Sigmoid colon (tissue), 7 donors: ENCODE data around the gene SBF2. TPM values are rescaled to one million over a fixed set of nuclear protein-coding genes. Genes with fewer than 3 reads are reported as not detected.

ENCODE experiments used
- DNase-seq: peaks from one replicate; pipeline ENCODE4 v3.0.0-alpha.2; 2019
- H3K27ac ChIP-seq, 4 donors: fragments of 200-600 bp; sonication (generic); one replicate each; pipeline ENCODE4 v1.5.1; 2016 to 2019; ENCODE audit warnings: mild to moderate bottlenecking in 1 of 4
- H3K27me3 ChIP-seq, 3 donors: fragments of 200-600 bp; sonication (generic); one replicate each; pipeline ENCODE4 v1.5.1; 2019; ENCODE audit warnings: mild to moderate bottlenecking in 1 of 3
- H3K36me3 ChIP-seq, 4 donors: fragments of 200-600 bp; sonication (generic); one replicate each; pipeline ENCODE4 v1.5.1; 2016 to 2019
- H3K4me1 ChIP-seq, 4 donors: fragments of 200-600 bp; sonication (generic); one replicate each; pipeline ENCODE4 v1.5.1; 2017 to 2019
- H3K4me3 ChIP-seq, 4 donors: fragments of 200-600 bp; sonication (generic); one replicate each; pipeline ENCODE4 v1.5.1; 2017 to 2019; ENCODE audit warnings: mild to moderate bottlenecking in 2 of 4, moderate library complexity in 1 of 4
- H3K9me3 ChIP-seq, 4 donors: fragments of 200-600 bp in 3 of 4; sonication (generic) in 3 of 4; one replicate each; pipeline versions ENCODE4 v1.5.1 to v1.6.1; 2013 to 2019
- CTCF ChIP-seq, 4 experiments: fragments of 450-650 bp in 3 of 4; fragments of 200-600 bp in 1 of 4; IDR thresholded peaks; one replicate each; pipeline ENCODE4 v1.5.1; 2016 to 2019; ENCODE audit warnings: antibody characterized with exemption in 4 of 4, mild to moderate bottlenecking in 3 of 4, moderate library complexity in 2 of 4
- EP300 ChIP-seq, 4 donors: sonication (generic); formaldehyde crosslinking; IDR thresholded peaks; one replicate each; pipeline ENCODE4 v1.6.1; 2017; ENCODE audit warnings: antibody characterized with exemption in 4 of 4
- POLR2A ChIP-seq, 2 donors: fragments of 450-650 bp; IDR thresholded peaks; one replicate each; pipeline ENCODE4 v1.6.1; 2016; ENCODE audit warnings: antibody characterized with exemption in 2 of 2, mild to moderate bottlenecking in 2 of 2, moderate library complexity in 2 of 2
- POLR2AphosphoS5 ChIP-seq, 4 donors: sonication (generic); formaldehyde crosslinking; IDR thresholded peaks; one replicate each; pipeline ENCODE4 v1.6.1; 2017; ENCODE audit warnings: antibody characterized with exemption in 4 of 4
- WGBS, 2 donors: extraction: QIAGEN DNeasy Blood & Tissue Kit; methylation state at CpG; one replicate each; pipeline ENCODE4 v1.1.7; 2013; 5-methylcytosine and 5-hydroxymethylcytosine counted together
- intact Hi-C: fragments of 100-400 bp; cut with DNase I; formaldehyde crosslinking; loops from one replicate; pipeline ENCODE4 v1.15.1; 2023
- polyA plus RNA-seq, 3 donors: library from polyadenylated mRNA; stranded (reverse); fragments of 200-250 nt; gene quantifications; one replicate each; pipeline ENCODE4 v1.2.3, GENCODE V29; 2013
- total RNA-seq, 4 donors: library from RNA; depleted of rRNA; stranded (reverse); fragments of >200 nt; gene quantifications; one replicate each; pipeline ENCODE4 v1.1.0, GENCODE V29; 2016
- donor health status: healthy with polysubstance abuse.
- donor health status: Bipolar disorder and iron deficiency.
- donor health status: healthy.

SBF2 gene
- total and polyA plus RNA-seq, 7 donors = 9.5 to 67.5 (median 47.1) TPM

- Histone ChIP-seq H3K27me3 (no peaks in the 10 kb centered on the region), H3K4me3 (no peak overlapping the region), H3K9me3 (no peaks in the 10 kb centered on the region), H3K4me1 (no peaks in the 10 kb centered on the region), H3K27ac (no peak overlapping the region), H3K36me3 (no peaks in the 10 kb centered on the region)
- WGBS, 2 donors = 84 to 92% methylated on average over 1 of the region's 1 CpG
- DNase-seq = no peak
- intact Hi-C loops = loop anchor here (10.0 kb wide), 1 partner anchor 447 kb away; no protein-coding TSS in a partner anchor
- no peak for TF ChIP-seq POLR2AphosphoS5 (IDR thresholded peaks at IDR 0.05)
Measured at GRCh38 chr11:10201343-10201742, 92.7 kb downstream of the SBF2 start.

- TF ChIP-seq POLR2A (IDR thresholded peaks at IDR 0.05) (no peak), POLR2AphosphoS5 (IDR thresholded peaks at IDR 0.05) (no peak), CTCF (IDR thresholded peaks at IDR 0.05) (no peak)
- Histone ChIP-seq H3K36me3 (peaks cover 0 to 5% (median 0%) of the 10 kb centered on the region in 4 donors), H3K27ac (no peak overlapping the region), H3K9me3 (no peaks in the 10 kb centered on the region), H3K4me1 (no peaks in the 10 kb centered on the region), H3K4me3 (no peak overlapping the region), H3K27me3 (no peaks in the 10 kb centered on the region)
- intact Hi-C loops = loop anchor here (10.0 kb wide), 1 partner anchor 212 kb away; no protein-coding TSS in a partner anchor
- WGBS, 2 donors = 98 to 100% methylated on average over 2 of the region's 2 CpGs
- no peak for DNase-seq
Measured at GRCh38 chr11:10197091-10197490, 96.9 kb downstream of the SBF2 start.

GRCh38 chr11:10192036-10192435 is 102.0 kb downstream of the SBF2 start:
- 90 to 94% methylated on average over 2 of the region's 2 CpGs for WGBS, 2 donors
- Histone ChIP-seq H3K9me3 (no peaks in the 10 kb centered on the region), H3K4me3 (no peak overlapping the region), H3K4me1 (peaks cover 0 to 6% (median 0%) of the 10 kb centered on the region in 4 donors), H3K27ac (no peak overlapping the region), H3K36me3 (peaks cover 0 to 5% (median 0%) of the 10 kb centered on the region in 4 donors), H3K27me3 (no peaks in the 10 kb centered on the region)
- no peak for TF ChIP-seq EP300 (IDR thresholded peaks at IDR 0.05)
- no peak for TF ChIP-seq CTCF (IDR thresholded peaks at IDR 0.05)
- TF ChIP-seq POLR2AphosphoS5 (IDR thresholded peaks at IDR 0.05) = no peak
- TF ChIP-seq POLR2A (IDR thresholded peaks at IDR 0.05) = no peak
- no peak for DNase-seq
- intact Hi-C loops = loop anchor here (10.0 kb wide), 1 partner anchor 207 kb away; no protein-coding TSS in a partner anchor

- Histone ChIP-seq H3K36me3 (no peaks in the 10 kb centered on the region), H3K9me3 (no peaks in the 10 kb centered on the region), H3K4me3 (no peak overlapping the region), H3K27me3 (no peaks in the 10 kb centered on the region), H3K27ac (no peak overlapping the region), H3K4me1 (no peaks in the 10 kb centered on the region)
- DNase-seq = no peak
- intact Hi-C loops = no loop called here
- 93% methylated on average over 3 of the region's 3 CpGs for WGBS, 2 donors
- TF ChIP-seq POLR2AphosphoS5 (IDR thresholded peaks at IDR 0.05) (no peak), CTCF (IDR thresholded peaks at IDR 0.05) (no peak), EP300 (IDR thresholded peaks at IDR 0.05) (no peak), POLR2A (IDR thresholded peaks at IDR 0.05) (no peak)
Measured at GRCh38 chr11:10181811-10182210, 112.2 kb downstream of the SBF2 start.

- H3K4me3 ChIP-seq = no peak overlapping the region
- no peak overlapping the region for H3K27ac ChIP-seq
- H3K9me3 ChIP-seq = no peaks in the 10 kb centered on the region
- no peaks in the 10 kb centered on the region for H3K36me3 ChIP-seq
- no peaks in the 10 kb centered on the region for H3K27me3 ChIP-seq
- TF ChIP-seq POLR2AphosphoS5 (IDR thresholded peaks at IDR 0.05) (no peak), POLR2A (IDR thresholded peaks at IDR 0.05) (no peak), CTCF (IDR thresholded peaks at IDR 0.05) (no peak), EP300 (IDR thresholded peaks at IDR 0.05) (no peak)
- H3K4me1 ChIP-seq = peaks cover 0 to 38% (median 21%) of the 10 kb centered on the region in 4 donors
- DNase-seq = no peak
- intact Hi-C loops = no loop called here
Measured at GRCh38 chr11:10164621-10165020, 129.4 kb downstream of the SBF2 start.
